ENCODE data around the gene GFOD1.
"Not testable (repeated sequence)": the region's sequence is repeated elsewhere in the genome, so short reads cannot be mapped to it uniquely, and the experiment has no call there.

GFOD1 gene

DNA sequence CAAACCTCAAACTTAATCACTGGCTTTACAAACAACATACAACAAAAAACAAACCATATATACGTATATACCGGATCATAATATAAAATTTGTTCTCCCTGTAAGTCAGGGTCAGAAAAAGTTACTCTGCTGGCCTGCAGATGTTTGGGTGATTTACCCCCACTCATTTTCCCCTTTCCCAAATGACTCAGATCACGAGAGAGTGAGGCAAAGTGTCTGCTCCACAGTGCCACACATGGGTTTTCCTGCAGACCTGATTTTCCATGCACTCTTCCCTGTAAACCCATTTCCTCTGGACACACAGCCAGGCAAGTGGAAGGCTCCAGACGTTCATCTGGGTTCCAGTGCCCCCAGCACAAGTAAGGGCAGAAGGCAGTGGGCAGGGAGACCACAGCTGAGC, 23.5 kb downstream of the GFOD1 start:
- DNase-seq = no peak

DNA sequence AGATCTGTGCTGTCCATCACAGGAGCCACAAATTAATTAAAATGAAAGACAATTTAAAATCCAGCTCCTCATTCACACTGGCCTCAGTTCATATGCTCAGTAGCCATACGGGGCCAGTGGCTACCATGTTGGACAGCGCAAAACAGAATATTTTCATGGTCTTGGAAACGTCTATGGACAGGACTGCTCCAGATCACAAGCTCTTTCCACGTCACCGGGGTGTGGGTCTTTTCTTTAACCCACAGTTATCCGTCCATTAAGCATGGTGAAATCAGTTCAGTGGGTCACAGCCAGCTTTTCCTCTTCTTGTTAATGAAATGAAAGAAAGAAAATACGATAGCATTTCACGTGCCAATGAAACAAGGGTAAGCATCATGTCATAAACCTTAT, 24.1 kb downstream of the GFOD1 start:
- no peak for DNase-seq

DNA sequence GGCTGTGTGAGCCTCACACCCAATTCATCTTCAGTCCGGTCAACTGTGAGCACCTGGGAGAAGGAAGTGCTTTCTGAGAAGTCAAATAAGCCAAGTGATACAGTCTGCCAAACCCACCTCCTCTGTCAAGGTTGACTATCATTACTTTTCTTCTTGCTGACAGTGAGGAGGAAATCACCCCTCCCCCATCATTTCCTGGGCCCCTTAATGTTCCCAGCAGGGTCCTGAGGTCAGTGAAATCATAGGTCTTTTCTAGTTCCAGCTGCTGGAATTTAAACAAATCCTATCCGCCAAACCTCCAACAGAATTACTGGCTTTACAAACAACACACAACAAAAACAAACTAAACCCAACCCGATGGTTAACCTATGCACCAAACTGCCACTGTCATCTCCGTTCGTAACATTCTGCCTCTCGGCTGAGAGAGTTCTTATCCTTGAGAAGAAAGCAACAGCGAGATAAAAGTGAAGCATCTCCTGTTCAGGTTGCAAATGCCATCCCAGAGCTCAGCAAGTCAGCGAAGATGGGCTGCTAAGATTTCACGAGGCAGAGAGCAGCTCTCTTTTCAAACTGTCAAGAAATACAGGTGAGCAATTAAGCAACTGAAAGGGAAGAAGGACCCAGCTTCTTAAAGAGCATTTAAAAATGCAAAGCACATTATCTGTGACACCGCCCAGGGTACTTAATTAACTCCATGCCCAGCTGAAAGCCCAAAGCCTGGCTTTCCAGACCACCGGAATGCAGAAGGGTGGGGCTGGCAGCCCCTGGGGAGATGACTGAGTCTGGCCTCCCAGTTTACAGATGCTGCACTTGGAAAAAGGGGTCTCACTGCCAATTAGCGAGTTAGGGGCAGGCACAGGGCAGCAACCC, 24.7 kb downstream of the GFOD1 start:
- no peak for DNase-seq

DNA sequence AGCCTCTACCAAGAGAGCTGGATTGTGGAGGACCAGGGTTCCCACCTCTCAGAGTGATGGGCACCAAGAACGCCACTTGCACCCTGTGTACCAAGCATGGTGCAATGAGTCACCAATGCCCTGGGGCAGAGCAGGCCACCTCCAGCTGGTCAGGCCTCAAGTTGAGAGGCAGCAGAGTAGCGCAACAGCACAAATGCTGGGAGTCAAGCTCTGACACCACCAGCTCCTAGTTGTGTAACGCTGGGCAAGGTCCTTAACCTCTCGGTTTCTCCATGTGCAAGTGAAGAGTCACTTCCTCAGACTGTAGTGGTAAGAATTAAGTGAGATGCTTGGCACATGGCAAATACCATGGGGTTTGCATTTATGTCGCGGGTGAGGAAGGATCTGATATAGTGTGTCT, 25.6 kb downstream of the GFOD1 start:
- no peak for DNase-seq

DNA sequence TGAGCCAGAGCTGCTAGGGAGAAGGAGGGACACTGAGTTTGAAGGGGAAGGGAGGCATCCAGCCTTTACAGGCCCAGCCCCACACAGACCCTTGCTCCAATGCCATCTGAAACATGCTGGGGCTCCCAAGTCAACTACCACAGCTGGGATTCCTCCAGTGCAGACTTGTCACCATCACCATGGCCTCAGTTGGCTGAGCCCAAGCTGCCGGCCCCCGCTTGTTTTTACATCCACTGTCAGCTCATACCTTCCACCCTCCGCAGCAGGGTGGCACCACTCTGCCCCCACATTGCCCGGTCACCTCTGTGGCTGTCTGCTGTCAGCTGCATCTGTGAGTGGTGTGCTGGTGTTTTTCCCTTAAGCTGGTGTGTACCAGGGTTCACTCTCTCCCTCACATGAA, 26.1 kb downstream of the GFOD1 start:
- no peak for DNase-seq

DNA sequence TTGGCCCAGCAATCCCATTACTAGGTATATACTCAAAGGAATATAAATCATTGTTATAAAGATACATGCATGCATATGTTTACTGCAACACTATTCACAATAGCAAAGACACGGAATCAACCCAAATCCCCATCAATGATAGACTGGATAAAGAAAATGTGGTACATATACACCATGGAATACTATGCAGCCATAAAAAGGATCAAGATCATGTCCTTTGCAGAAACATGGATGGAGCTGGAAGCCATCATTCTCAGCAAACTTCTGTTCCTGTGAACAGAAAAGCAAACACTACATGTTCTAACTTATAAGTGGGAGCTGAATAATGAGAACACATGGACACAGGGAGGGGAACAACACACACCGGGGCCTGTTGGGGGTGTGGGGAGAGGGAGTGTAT, 27.1 kb downstream of the GFOD1 start:
- DNase-seq = not testable (repeated sequence)

DNA sequence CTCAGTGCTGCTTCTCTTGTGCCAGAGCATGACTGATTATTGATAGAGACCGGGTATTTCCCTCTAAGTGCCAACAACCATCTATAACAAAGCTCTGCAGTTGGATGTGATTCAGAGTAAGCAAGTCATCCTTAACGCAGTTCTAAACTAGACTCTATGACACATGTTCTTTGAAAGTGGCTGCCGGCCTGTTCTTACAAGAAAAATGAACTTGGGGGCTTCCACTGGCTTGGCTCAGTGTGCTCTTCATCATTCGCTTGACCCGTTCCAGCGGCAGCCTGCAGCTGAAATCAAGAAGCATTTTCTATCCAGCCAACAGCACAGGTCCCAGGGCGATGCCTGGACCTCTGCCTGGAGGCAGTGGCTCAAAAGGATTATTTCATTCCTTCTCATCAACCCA, 29.8 kb downstream of the GFOD1 start:
- no peak for DNase-seq

DNA sequence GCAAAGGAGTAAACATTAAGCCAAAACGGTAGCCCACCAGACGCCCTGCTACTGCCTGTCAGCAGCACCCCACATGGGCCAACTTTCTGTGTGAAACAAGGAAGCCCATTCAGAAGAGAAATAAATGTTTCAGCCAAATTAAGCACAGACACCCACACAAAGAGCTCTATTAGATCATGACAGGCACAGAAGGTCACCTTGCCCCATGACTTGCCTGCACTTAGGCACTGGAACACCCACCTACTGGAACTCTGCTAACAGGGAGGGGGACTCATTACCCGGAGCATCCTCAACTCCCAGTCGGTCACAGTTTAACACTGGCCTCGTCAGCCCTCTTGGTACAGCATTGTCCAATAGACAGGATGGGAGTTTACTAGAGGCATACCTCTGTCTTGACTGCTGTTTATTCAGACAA, 31.8 kb downstream of the GFOD1 start:
- DNase-seq = no peak

DNA sequence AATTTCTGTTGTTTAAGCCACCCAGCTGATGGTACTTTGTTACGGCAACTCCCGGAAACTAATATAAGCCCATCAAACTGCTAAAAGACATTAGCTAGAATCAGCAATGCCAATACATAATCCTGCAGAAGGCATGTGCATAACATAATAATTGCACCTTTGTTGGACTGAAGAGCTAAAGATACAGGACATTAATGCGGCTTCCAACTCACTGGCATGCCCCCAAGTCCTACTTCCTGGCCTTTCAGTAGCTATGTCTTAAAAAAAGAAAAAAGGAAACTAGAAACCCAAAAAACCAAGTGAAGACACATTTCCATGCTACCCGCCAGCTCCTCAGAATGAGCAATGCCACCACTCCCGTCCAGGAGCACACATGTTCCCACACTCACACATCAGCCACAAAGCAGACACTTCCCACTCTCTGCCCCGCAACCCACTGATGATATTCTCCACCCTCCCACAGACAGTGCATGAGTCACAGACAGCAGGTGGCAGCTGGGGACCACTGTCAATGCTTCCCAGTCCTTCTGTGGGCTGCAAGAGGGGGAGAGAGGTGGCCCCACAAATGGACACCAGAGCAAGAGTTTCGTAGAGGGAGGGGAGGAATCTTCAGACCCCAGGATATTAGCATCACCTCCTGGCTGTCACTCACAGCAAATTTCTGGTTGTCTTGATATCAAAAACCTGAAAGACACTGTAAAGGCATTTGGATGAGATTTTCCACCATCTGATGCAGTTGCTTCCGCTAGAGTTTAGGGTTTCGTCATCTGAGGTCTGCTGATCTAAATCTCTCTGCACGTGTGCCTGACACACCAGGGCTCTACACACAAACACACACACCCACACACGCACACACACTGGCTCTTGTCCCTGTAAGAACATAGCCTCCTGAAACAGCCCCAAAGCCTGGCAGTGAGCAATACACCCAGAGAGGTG, 32.8 kb downstream of the GFOD1 start:
- DNase-seq = no peak

DNA sequence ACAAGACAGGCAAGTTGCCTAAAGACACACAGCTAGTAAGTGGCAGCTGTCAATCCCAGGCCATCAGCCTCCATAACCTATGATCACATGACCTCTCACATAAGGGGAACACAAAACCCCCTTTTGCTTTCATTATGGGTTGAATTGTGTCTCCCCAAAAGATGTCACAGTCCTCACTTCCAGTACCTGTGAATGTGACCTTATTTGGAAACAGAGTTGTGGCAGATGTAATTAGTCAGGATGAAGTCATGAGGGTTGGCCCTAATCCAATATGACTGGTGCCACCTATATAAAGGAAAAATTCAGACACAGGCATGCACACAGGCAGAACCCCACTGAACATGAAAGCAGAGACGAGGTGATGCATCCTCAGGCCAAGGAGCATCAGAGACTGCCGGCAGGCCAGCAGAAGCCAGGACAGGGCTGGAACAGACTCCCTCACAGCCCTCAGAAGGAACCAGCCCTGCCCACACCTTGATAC, 33.6 kb downstream of the GFOD1 start:
- peak; percentile 40 to 75 for DNase-seq

DNA sequence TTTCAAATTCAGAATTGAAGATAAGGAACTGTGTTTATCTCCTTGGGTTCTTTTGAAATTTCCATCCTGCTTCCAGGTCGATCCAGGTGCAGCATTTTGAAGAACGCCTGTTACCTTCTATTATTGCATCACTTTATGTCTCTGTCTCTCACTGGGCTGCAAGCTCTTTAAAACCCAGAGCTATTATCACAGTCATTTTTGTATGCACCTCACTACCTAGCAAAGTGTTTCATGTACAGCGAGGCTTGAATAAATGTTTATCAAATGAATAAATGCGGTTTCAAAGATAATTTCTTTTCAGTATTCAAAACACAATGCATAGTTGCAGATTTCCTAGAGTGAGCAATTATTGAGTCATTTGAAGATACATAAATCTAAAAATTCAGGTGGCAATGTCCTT, 34.2 kb downstream of the GFOD1 start:
- no peak for DNase-seq

DNA sequence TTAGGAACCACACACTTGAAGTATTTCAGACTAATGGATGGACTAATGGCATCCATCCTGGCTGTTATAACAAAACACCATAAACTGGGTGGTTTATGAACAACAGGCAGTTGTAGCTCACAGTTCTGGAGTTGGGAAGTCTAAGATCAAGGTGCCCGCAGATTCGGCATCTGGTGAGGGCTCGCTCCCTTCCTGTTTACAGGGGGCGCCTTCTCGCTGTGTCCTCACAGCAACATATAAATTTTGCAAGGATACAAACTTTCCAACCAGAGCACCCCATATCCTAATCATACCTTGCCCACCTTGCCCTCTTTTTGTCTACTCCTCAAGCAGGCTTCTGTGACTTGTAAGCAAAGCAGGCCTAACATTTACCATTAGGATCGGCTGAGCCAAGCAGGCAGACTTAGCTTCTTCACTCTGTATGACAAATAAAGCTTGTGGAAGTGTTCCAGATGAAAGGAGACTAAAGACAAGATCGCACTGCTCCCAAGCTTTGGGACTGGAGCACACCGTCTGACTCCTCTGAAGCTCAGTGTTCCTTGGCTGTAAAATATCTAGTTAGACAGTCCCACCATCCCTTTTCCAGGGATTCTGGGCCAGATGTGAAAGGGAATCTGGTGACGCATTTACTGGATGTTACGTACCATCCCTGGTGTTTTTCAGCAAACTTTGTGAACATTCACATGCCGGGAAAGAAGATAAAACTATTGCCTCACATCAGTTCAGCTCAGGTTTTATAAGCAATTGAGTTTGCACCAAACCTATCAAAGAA, 34.9 kb downstream of the GFOD1 start:
- DNase-seq = no peak

DNA sequence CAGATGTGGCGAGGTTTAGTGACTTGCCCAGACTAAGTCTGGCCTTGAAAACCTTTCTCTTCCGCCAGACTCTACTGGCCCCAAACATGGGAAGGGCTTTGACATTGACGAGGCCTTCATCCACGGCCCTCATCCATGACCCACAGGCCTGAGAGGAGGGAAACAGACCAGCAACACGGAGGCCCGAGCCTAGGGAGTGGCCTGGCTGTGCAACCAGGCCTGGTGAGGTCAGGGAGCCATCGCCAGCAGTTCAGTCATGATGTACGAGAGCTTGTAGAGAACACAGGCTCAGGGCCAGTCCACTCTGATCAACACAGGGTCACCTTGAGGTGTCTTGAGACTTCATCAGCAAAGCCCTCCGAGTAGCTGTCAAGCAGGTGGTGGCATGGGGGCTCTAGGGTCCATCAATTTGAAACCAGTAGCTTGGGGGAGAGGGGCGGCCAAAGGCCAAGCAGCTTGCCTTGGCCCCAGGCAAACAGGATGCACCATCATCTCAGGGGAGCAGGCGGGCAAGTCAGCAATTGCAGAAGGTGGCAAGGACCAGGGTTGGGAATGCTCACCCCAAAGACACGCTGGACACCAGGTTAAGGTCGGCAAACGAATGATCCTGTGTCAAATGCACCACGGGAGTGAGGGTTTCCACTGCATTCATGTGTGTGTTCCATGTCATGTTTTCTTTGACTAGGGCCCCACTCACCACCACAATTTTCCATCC, 36.1 kb downstream of the GFOD1 start:
- no peak for DNase-seq

DNA sequence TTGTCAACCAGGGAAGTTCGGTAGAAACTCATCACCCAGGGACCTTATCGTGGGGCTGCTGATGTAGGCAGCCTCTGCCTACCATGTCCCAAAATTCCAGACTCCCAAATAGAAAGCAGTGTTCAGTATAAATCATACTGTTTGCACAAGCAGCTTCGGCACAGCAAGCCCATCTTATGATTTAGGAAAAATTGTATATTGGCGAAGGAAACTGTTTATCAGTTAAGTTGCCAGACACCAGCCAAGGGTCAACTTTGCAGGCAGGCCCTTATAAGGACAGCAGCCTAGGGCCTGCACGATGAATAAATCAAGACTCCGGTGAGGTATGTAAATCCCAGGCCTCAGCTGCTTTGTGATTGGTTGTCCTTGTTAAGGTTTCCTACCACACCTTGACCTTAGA, 36.8 kb downstream of the GFOD1 start:
- no peak for DNase-seq

DNA sequence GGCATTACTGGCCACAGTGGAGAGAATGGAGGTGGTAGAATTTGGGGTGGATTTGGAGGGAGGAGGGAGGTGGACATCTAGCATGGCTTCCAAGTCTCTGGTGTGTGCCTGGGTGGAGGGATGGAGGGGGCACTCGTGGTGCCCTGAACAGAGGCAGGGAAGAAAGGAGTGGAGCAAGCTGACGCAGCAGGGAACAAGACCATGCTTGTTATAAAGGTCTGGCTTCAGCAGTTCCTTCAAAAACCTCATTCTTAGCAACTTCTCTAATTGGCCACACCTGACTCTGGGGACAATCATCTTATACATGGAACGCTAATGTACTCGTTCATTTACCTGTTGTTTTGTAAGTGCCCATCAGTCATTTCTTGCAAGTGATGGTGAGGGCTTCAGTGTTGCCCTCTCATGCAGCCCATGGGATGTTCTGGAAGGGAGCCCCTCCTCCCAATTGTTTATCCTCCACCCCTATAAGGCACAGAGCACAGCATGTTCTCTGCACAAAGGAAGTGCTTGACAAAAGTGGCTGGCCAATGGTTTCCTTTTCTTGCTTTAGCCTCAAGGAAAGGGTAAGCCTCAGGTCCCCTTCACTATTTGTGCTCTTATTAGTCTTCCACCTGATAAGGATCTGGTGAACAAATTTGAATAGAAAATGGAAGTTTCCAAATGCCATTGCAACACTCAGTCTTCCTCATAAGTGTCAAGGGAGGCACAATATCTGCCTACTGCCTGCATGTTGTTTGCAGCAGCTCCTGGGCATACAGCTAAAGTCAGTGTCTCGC, 39.3 kb downstream of the GFOD1 start:
- DNase-seq = no peak

DNA sequence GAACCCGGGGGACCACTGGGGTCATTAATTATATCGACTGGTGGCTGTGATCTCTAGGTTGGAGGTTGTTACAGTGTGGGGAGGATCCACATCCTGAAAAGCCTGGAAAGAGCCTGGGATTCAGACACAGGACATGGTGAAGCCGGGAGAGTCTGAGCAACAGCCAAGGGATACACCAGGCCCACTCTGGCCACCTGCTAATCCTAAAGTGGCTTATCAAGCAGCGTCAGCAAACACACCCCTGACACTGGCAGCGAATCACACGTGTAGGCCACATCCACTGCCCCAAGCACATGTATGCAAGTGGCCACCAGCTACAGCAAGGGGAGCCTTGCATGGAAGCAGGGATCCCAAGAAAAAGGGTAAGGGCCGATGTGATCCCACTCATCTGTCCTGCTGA, 41.0 kb downstream of the GFOD1 start:
- DNase-seq = no peak

DNA sequence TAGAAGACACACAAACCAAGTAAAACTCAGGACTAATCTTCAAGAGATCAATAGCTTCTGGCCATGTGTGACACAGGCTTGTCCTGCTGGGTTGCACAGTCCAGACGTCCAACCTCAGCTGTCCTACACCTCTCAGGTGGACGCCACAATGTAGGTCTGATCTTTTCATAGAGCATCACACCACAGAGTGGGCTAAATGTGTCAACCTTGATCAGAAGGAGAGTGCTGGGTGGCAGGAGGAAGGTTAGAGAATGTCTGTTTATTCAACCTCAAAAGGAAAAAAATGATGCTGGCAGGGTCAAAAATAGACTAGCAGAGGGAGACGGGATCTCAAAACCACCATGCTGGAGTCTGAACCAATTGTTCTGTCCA, 41.7 kb downstream of the GFOD1 start:
- DNase-seq = no peak

DNA sequence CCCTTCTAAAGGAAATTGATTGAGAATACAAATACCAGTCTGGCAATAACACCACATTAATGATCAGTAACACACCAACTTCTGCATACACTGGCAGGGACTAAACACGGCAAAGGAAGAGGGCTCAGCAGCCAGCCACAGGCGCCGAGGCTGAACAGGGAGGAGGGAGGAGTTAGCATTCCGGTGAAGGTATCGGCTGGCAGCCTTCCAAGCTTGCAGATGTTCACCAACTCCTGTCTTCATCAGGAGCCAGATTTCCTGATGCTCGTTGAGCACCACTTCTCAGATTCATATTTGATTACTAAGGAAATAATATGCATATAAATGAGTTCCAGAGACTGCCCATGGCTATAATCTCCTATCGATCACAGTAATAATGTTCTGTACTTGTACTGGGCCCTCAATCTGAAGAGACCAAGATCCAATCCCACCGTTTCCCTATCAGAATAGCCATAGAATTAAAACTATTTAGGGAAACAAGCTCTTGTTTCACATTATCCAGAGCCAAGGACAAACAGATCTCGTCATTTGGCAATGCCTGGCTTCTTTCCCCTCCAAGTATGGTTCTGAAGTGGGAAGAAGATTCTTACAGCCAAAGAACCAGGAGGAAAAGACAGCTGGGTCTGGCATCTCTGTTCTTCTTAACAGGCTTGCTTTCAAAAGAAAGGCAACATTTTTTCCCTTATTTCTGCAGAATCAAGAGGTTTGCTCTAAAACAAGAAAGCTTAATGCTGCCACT, 42.2 kb downstream of the GFOD1 start:
- peak; percentile 69 to 79 for DNase-seq

DNA sequence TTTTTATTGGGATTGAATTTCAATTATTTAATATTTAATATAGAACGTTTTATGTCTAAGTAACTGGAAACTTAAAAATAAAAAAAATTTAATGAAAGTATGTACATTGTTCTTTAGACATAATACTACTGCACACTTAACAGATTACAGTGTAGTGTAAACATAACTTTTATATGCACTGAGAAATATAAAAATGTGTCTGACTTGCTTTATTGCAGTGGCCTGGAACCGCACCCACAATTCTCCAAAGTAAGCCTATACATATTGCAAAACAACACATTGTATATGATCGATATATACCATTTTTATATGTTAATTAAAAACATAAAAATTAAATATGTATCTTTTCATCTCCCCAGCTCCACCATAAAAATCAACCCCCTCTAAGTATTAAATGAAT, 42.8 kb downstream of the GFOD1 start:
- DNase-seq = no peak

DNA sequence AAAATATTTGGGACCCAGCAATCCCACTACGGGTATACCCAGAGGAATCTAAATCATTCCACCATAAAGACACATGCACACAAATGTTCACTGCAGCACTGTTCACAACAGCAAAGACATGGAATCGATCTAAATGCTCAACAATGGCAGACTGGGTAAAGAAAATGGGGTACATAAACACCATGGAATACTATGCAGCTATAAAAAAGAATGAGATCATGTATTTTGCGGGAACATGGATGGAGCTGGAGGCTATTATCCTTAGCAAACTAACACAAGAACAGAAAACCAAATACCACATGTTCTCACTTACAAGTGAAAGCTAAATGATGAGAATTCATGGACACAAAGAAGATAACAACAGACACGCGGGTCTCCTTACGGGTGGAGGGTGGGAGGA, 43.4 kb downstream of the GFOD1 start:
- DNase-seq = not testable (repeated sequence)

DNA sequence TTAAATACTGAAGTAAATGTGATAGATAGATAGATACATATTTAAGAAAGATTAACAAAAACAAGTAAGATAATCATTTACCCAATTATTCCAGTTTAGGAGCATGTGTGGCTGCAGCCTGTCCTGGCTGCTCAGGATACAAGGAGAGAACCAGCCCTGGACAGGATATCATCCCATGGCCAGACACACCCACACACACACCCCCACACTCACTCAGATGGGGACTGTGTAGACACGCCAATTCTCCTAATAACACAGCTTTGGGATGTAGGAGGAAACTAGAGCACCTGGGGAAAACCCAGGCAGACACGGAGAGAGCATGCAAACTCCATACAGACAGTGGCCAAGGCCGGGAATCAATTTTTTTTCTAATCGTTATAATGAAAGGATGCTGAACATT, 45.6 kb downstream of the GFOD1 start:
- no peak for DNase-seq
